Skeletal muscle tissue (tissue), 4 donors: ENCODE data around the gene ACOT4. TPM values are rescaled to one million over a fixed set of nuclear protein-coding genes. Genes with fewer than 3 reads are reported as not detected.

ENCODE experiments used
- H3K27ac ChIP-seq: one replicate; pipeline ENCODE4 v1.7.0; 2013; ENCODE audit warnings: mild to moderate bottlenecking, low read depth, low read length, inconsistent platforms
- H3K27me3 ChIP-seq, 3 donors: one replicate each; pipeline ENCODE4 v1.7.0; 2013; ENCODE audit warnings: low read length in 3 of 3; ENCODE audit not compliant: control insufficient read depth in 3 of 3, insufficient read depth in 3 of 3
- H3K36me3 ChIP-seq, 3 donors: one replicate each; pipeline ENCODE4 v1.7.0; 2013; ENCODE audit warnings: low read length in 3 of 3; ENCODE audit not compliant: control insufficient read depth in 3 of 3, insufficient read depth in 3 of 3
- H3K4me1 ChIP-seq, 3 donors: one replicate each; pipeline ENCODE4 v1.7.0; 2013; ENCODE audit warnings: low read length in 3 of 3, mild to moderate bottlenecking in 3 of 3; ENCODE audit not compliant: control insufficient read depth in 3 of 3, insufficient read depth in 3 of 3
- H3K4me3 ChIP-seq, 3 donors: one replicate each; pipeline ENCODE4 v1.7.0; 2013; ENCODE audit warnings: low read length in 3 of 3
- H3K9ac ChIP-seq, 3 donors: one replicate each; pipeline ENCODE4 v1.7.0; 2013; ENCODE audit warnings: low read length in 3 of 3, mild to moderate bottlenecking in 3 of 3, moderate library complexity in 2 of 3, low read depth in 1 of 3
- H3K9me3 ChIP-seq, 3 donors: one replicate each; pipeline ENCODE4 v1.7.0; 2013; ENCODE audit warnings: low read length in 3 of 3; ENCODE audit not compliant: control insufficient read depth in 3 of 3
- total RNA-seq: library from RNA; depleted of rRNA; stranded (reverse); fragments of >200 nt; gene quantifications from one replicate; pipeline ENCODE4 v1.2.3, GENCODE V29; 2014
- donor health status: Osteomylitis.

ACOT4 gene
- total RNA-seq, 1 donor from 2014 or later, result 0.52 TPM

DNA sequence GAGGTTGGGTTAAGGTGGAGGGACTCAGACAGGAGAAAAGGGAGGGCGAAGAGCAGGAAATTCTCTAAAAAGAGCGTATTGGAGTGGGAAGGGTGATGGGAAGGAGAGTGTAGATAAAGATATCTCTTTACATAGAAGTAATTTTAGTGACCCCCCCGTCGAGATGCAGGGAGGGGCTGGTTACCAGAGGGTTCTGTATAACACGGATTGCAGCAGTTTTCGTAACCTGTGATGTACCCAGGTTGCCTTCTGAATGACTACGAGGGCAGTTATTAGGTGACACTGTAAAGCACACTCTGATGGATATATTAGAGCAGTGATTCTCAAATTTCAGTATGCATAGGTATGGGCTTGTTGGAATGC, 53.6 kb downstream of the ACOT4 start:
- Histone ChIP-seq H3K4me3 (peak overlapping the region; percentile 92 to 98 (median 97)), H3K9ac (peak overlapping the region; percentile 87 to 88 (median 88)), H3K4me1 (peaks cover 4 to 13% (median 11%) of the 10 kb centered on the region in 3 donors), H3K36me3 (no peaks in the 10 kb centered on the region), H3K9me3 (no peaks in the 10 kb centered on the region), H3K27ac (peak overlapping the region; percentile 85), H3K27me3 (no peaks in the 10 kb centered on the region)

Other genes with a start within 250 kb of the ACOT4 start
- gene NUMB, start 133.3 kb upstream of the ACOT4 start, total RNA-seq, result 17.2 TPM
- 11.0 TPM for gene RIOX1, start 100.9 kb upstream of the ACOT4 start, total RNA-seq
- 2.1 TPM for gene ACOT1, start 54.7 kb upstream of the ACOT4 start, total RNA-seq
- gene HEATR4, start 32.9 kb upstream of the ACOT4 start, total RNA-seq, result under 0.01 TPM
- gene ACOT2, start 22.7 kb upstream of the ACOT4 start, total RNA-seq, result 38.6 TPM
- gene ACOT6, start 20.6 kb downstream of the ACOT4 start, total RNA-seq, result not detected
- 5.2 TPM for gene DNAL1, start 53.1 kb downstream of the ACOT4 start, total RNA-seq
- 15.1 TPM for gene PNMA1, start 122.5 kb downstream of the ACOT4 start, total RNA-seq